ENCODE results near the gene CERS6. TPM values are rescaled to one million over a fixed set of nuclear protein-coding genes. Genes with fewer than 3 reads are reported as not detected.

CERS6 gene
- total RNA-seq, 1 donor: 16.0 TPM

- TF ChIP-seq CTCF (IDR thresholded peaks at IDR 0.05; ENCODE audit: insufficient read depth, low read depth, low read length): no peak
- no peak for DNase-seq (ENCODE audit: low read depth)
- H3K4me3 ChIP-seq (ENCODE audit: low read depth, low read length): no peak overlapping the region
Measured at GRCh38 chr2:168543935-168544334, 87.9 kb downstream of the CERS6 start.

- peak; percentile 76 for DNase-seq (ENCODE audit: low read depth)
- no peak overlapping the region for H3K4me3 ChIP-seq (ENCODE audit: low read depth, low read length)
- TF ChIP-seq CTCF (IDR thresholded peaks at IDR 0.05; ENCODE audit: insufficient read depth, low read depth, low read length): no peak
Measured at GRCh38 chr2:168545439-168546082, 89.5 kb downstream of the CERS6 start.

- no peak for TF ChIP-seq CTCF (IDR thresholded peaks at IDR 0.05; ENCODE audit: insufficient read depth, low read depth, low read length)
- no peak for DNase-seq (ENCODE audit: low read depth)
- no peak overlapping the region for H3K4me3 ChIP-seq (ENCODE audit: low read depth, low read length)
Measured at GRCh38 chr2:168550670-168551069, 94.6 kb downstream of the CERS6 start.

GRCh38 chr2:168552450-168552856 lies 96.4 kb downstream of the CERS6 start:
- H3K4me3 ChIP-seq (ENCODE audit: low read depth, low read length): no peak overlapping the region

GRCh38 chr2:168555283-168555682 lies 99.2 kb downstream of the CERS6 start:
- no peak overlapping the region for H3K4me3 ChIP-seq (ENCODE audit: low read depth, low read length)
- no peak for TF ChIP-seq CTCF (IDR thresholded peaks at IDR 0.05; ENCODE audit: insufficient read depth, low read depth, low read length)
- DNase-seq (ENCODE audit: low read depth): no peak

More at GRCh38 chr2:168552450-168552856, 96.4 kb downstream of the CERS6 start:
- TF ChIP-seq CTCF (IDR thresholded peaks at IDR 0.05; ENCODE audit: insufficient read depth, low read depth, low read length): no peak
- no peak for DNase-seq (ENCODE audit: low read depth)

GRCh38 chr2:168559187-168559586 lies 103.1 kb downstream of the CERS6 start:
- no peak overlapping the region for H3K4me3 ChIP-seq (ENCODE audit: low read depth, low read length)
- no peak for TF ChIP-seq CTCF (IDR thresholded peaks at IDR 0.05; ENCODE audit: insufficient read depth, low read depth, low read length)
- DNase-seq (ENCODE audit: low read depth): peak; percentile 31
